ENCODE measurements around the gene MED27. TPM values are rescaled to one million over a fixed set of nuclear protein-coding genes. Genes with fewer than 3 reads are reported as not detected.

Gene MED27, protein sequence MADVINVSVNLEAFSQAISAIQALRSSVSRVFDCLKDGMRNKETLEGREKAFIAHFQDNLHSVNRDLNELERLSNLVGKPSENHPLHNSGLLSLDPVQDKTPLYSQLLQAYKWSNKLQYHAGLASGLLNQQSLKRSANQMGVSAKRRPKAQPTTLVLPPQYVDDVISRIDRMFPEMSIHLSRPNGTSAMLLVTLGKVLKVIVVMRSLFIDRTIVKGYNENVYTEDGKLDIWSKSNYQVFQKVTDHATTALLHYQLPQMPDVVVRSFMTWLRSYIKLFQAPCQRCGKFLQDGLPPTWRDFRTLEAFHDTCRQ
- total RNA-seq = 19.5 and 24.0 TPM in 2 replicates

DNA sequence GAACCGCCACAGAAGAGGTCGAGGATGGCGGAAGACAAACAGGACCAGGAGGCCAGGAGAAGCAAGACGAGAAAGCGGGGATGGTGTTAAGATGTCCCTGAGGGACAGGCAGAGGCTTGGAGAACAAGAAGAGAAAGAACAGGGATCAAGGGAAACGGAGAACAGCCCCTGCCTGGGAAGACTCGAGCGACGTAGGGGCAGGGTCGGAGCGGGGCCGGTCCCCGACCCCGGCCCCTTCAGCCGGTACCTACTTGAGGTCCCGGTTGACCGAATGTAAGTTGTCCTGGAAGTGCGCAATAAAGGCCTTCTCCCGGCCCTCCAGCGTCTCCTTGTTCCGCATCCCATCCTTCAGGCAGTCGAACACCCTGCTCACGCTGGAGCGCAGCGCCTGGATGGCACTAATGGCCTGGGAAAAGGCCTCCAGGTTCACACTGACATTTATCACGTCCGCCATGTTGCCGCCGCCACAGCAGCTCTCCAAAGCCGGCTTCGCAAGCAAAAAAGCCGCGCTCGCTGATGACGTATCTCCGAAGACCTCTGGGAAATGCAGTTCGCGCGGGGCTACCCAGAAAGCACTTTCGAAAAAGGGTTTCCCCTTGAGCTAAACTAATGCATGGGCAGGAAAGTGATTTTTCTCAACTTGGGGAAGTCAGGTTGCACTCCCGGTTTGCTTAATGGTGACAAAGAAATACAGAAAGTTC lies at the start of gene MED27:
Gene MED27 (minus strand): TSS at position 477 of the 701 bp plus-strand sequence. CDS start 23 bp downstream, at position 454.

Other genes starting within 250 kb of the MED27 start
- gene NTNG2, start 82.2 kb upstream of the MED27 start, total RNA-seq = 0.37 and 0.59 TPM in 2 replicates

Data from subcutaneous preadipocyte (primary cell).